Activated CD8-positive, alpha-beta memory T cell treated with anti-CD3 and anti-CD28 coated beads, Interleukin-2, amount 50 U/mL, for 24 hours (primary cell): ENCODE measurements around the gene ADRB2.
"Not testable (repeated sequence)": the region's sequence is repeated elsewhere in the genome, so short reads cannot be mapped to it uniquely, and the experiment has no call there.

ENCODE experiments used
- DNase-seq: peaks from one replicate; pipeline ENCODE4 v3.0.0-alpha.2; 2020; ENCODE audit errors: extremely low read depth

ADRB2 gene

GRCh38 chr5:148826053-148826738, at the start of gene ADRB2:
ADRB2 (plus strand) TSS chr5:148826611; CDS start chr5:148826832, 221 bp downstream.
- DNase-seq = peak; percentile 73

GRCh38 chr5:148776780-148777179, 49.6 kb upstream of the ADRB2 start:
- DNase-seq = no peak

- DNase-seq = no peak
Measured at GRCh38 chr5:148778882-148779281, 47.5 kb upstream of the ADRB2 start.

GRCh38 chr5:148780711-148781110, 45.7 kb upstream of the ADRB2 start:
- no peak for DNase-seq

GRCh38 chr5:148781766-148782165, 44.6 kb upstream of the ADRB2 start:
- DNase-seq = no peak

GRCh38 chr5:148785223-148785622, 41.2 kb upstream of the ADRB2 start:
- DNase-seq = no peak

- DNase-seq = no peak
Measured at GRCh38 chr5:148786456-148786855, 40.0 kb upstream of the ADRB2 start.

GRCh38 chr5:148788636-148789035, 37.8 kb upstream of the ADRB2 start:
- DNase-seq = no peak

- DNase-seq = no peak
Measured at GRCh38 chr5:148790545-148791333, 35.7 kb upstream of the ADRB2 start.

GRCh38 chr5:148791334-148791667, 35.1 kb upstream of the ADRB2 start:
- no peak for DNase-seq

GRCh38 chr5:148791696-148792095, 34.7 kb upstream of the ADRB2 start:
- DNase-seq = no peak

- no peak for DNase-seq
Measured at GRCh38 chr5:148792744-148793143, 33.7 kb upstream of the ADRB2 start.

- DNase-seq = no peak
Measured at GRCh38 chr5:148793261-148793660, 33.1 kb upstream of the ADRB2 start.

GRCh38 chr5:148794275-148794674, 32.1 kb upstream of the ADRB2 start:
- DNase-seq = no peak

- no peak for DNase-seq
Measured at GRCh38 chr5:148794729-148795561, 31.5 kb upstream of the ADRB2 start.

GRCh38 chr5:148796936-148797335, 29.5 kb upstream of the ADRB2 start:
- DNase-seq = no peak

- no peak for DNase-seq
Measured at GRCh38 chr5:148798786-148799185, 27.6 kb upstream of the ADRB2 start.

- no peak for DNase-seq
Measured at GRCh38 chr5:148799737-148800527, 26.5 kb upstream of the ADRB2 start.

- DNase-seq = no peak
Measured at GRCh38 chr5:148801682-148802276, 24.6 kb upstream of the ADRB2 start.

GRCh38 chr5:148803451-148803850, 23.0 kb upstream of the ADRB2 start:
- not testable (repeated sequence) for DNase-seq

- no peak for DNase-seq
Measured at GRCh38 chr5:148804393-148804792, 22.0 kb upstream of the ADRB2 start.
